GM11168 (cell line): ENCODE data around the gene MROH7.

Experiments used
- in situ Hi-C: fragments of 300-500 bp; cut with MboI; formaldehyde crosslinking; loops from one replicate; pipeline ENCODE4 v1.12.0; 2022; ENCODE audit warnings: low sequenced_read_pairs; ENCODE audit not compliant: unreplicated experiment

MROH7 gene

GRCh38 chr1:54685335-54685905 is 43.8 kb downstream of the MROH7 start:
- in situ Hi-C loops: no loop called here

- in situ Hi-C loops: no loop called here
Measured at GRCh38 chr1:54686155-54686554, 44.6 kb downstream of the MROH7 start.

GRCh38 chr1:54694771-54695170 is 53.2 kb downstream of the MROH7 start:
- in situ Hi-C loops: no loop called here

- in situ Hi-C loops: no loop called here
Measured at GRCh38 chr1:54695221-54695620, 53.6 kb downstream of the MROH7 start.

GRCh38 chr1:54695764-54696163 is 54.2 kb downstream of the MROH7 start:
- in situ Hi-C loops: no loop called here

- in situ Hi-C loops: no loop called here
Measured at GRCh38 chr1:54696262-54696661, 54.7 kb downstream of the MROH7 start.

GRCh38 chr1:54697896-54698295 is 56.3 kb downstream of the MROH7 start:
- in situ Hi-C loops: no loop called here

- in situ Hi-C loops: no loop called here
Measured at GRCh38 chr1:54698346-54698745, 56.8 kb downstream of the MROH7 start.

- in situ Hi-C loops: no loop called here
Measured at GRCh38 chr1:54699936-54700525, 58.4 kb downstream of the MROH7 start.

- in situ Hi-C loops: no loop called here
Measured at GRCh38 chr1:54701066-54701465, 59.5 kb downstream of the MROH7 start.

GRCh38 chr1:54701996-54702395 is 60.4 kb downstream of the MROH7 start:
- in situ Hi-C loops: no loop called here

- in situ Hi-C loops: no loop called here
Measured at GRCh38 chr1:54703471-54703870, 61.9 kb downstream of the MROH7 start.

GRCh38 chr1:54705153-54705552 is 63.6 kb downstream of the MROH7 start:
- in situ Hi-C loops: no loop called here

GRCh38 chr1:54706419-54706818 is 64.8 kb downstream of the MROH7 start:
- in situ Hi-C loops: no loop called here

- in situ Hi-C loops: no loop called here
Measured at GRCh38 chr1:54708385-54708784, 66.8 kb downstream of the MROH7 start.

GRCh38 chr1:54709547-54710292 is 68.1 kb downstream of the MROH7 start:
- in situ Hi-C loops: no loop called here

- in situ Hi-C loops: no loop called here
Measured at GRCh38 chr1:54710434-54710833, 68.8 kb downstream of the MROH7 start.

- in situ Hi-C loops: no loop called here
Measured at GRCh38 chr1:54710841-54711240, 69.3 kb downstream of the MROH7 start.

- in situ Hi-C loops: no loop called here
Measured at GRCh38 chr1:54711536-54711935, 70.0 kb downstream of the MROH7 start.

GRCh38 chr1:54714881-54715492 is 73.4 kb downstream of the MROH7 start:
- in situ Hi-C loops: no loop called here
